BLaER1 (cell line): ENCODE data around the gene TRAT1.

Experiments used
- H3K27ac ChIP-seq: shearing (Covaris generic); formaldehyde crosslinking; 2 replicates; pipeline ENCODE4 v1.8.1; 2022
- H3K27me3 ChIP-seq: shearing (Covaris generic); formaldehyde crosslinking; 2 replicates; pipeline ENCODE4 v1.8.1; 2022
- H3K36me3 ChIP-seq: shearing (Covaris generic); formaldehyde crosslinking; 2 replicates; pipeline ENCODE4 v1.8.1; 2022
- H3K4me1 ChIP-seq: shearing (Covaris generic); formaldehyde crosslinking; 2 replicates; pipeline ENCODE4 v1.8.1; 2022
- H3K4me2 ChIP-seq: shearing (Covaris generic); formaldehyde crosslinking; 2 replicates; pipeline ENCODE4 v1.8.1; 2022
- H3K4me3 ChIP-seq: shearing (Covaris generic); formaldehyde crosslinking; 2 replicates; pipeline ENCODE4 v1.8.1; 2022
- H3K9ac ChIP-seq: shearing (Covaris generic); formaldehyde crosslinking; 2 replicates; pipeline ENCODE4 v1.8.1; 2022
- H3K9me3 ChIP-seq: shearing (Covaris generic); formaldehyde crosslinking; 2 replicates; pipeline ENCODE4 v1.8.1; 2022
- H4K20me1 ChIP-seq: shearing (Covaris generic); formaldehyde crosslinking; 2 replicates; pipeline ENCODE4 v1.8.1; 2022
- Cebpa-rat ChIP-seq: shearing (Covaris generic); IDR thresholded peaks from 2 replicates; pipeline ENCODE4 v1.8.1; 2022

Gene TRAT1

GRCh38 chr3:108822123-108822897 is at the start of gene TRAT1:
Gene TRAT1 (plus strand): TSS chr3:108822786. CDS start chr3:108822928, 142 bp downstream.
- Histone ChIP-seq H3K27ac (no peak within 1 kb of the TSS), H4K20me1 (no peaks in the 10 kb centered on the region), H3K9ac (no peak within 1 kb of the TSS), H3K27me3 (no peaks in the 10 kb centered on the region), H3K36me3 (no peaks in the 10 kb centered on the region), H3K9me3 (no peaks in the 10 kb centered on the region), H3K4me2 (peak within 1 kb of the TSS; percentile 0; the same call in 1 of the 2 replicates), H3K4me3 (no peak within 1 kb of the TSS), H3K4me1 (peaks cover 6% of the 10 kb centered on the region; the same call in 1 of the 2 replicates)
- no peak for TF ChIP-seq Cebpa-rat

- no peak overlapping the region for H3K9ac ChIP-seq
- no peak overlapping the region for H3K4me3 ChIP-seq
- H3K4me2 ChIP-seq, result no peak overlapping the region
- TF ChIP-seq Cebpa-rat, result no peak
- no peaks in the 10 kb centered on the region for H3K4me1 ChIP-seq
- no peaks in the 10 kb centered on the region for H3K27me3 ChIP-seq
- H3K27ac ChIP-seq, result no peak overlapping the region
- H3K36me3 ChIP-seq, result no peaks in the 10 kb centered on the region
- no peaks in the 10 kb centered on the region for H4K20me1 ChIP-seq
- no peaks in the 10 kb centered on the region for H3K9me3 ChIP-seq
These were observed 46.9 kb upstream of the TRAT1 start for GRCh38 chr3:108775649-108776048.

GRCh38 chr3:108779496-108779895 is 43.1 kb upstream of the TRAT1 start:
- no peak for TF ChIP-seq Cebpa-rat
- no peaks in the 10 kb centered on the region for H3K36me3 ChIP-seq
- H3K9ac ChIP-seq, result no peak overlapping the region
- H3K27ac ChIP-seq, result no peak overlapping the region
- no peaks in the 10 kb centered on the region for H4K20me1 ChIP-seq
- H3K9me3 ChIP-seq, result no peaks in the 10 kb centered on the region
- no peak overlapping the region for H3K4me3 ChIP-seq
- H3K4me1 ChIP-seq, result no peaks in the 10 kb centered on the region
- no peaks in the 10 kb centered on the region for H3K27me3 ChIP-seq
- no peak overlapping the region for H3K4me2 ChIP-seq

GRCh38 chr3:108780235-108780634 is 42.4 kb upstream of the TRAT1 start:
- Histone ChIP-seq H3K27ac (no peak overlapping the region), H3K4me3 (no peak overlapping the region)
- no peak for TF ChIP-seq Cebpa-rat

GRCh38 chr3:108791473-108791872 is 31.1 kb upstream of the TRAT1 start:
- Histone ChIP-seq H4K20me1 (no peaks in the 10 kb centered on the region), H3K4me3 (no peak overlapping the region), H3K4me2 (no peak overlapping the region), H3K9me3 (no peaks in the 10 kb centered on the region), H3K9ac (no peak overlapping the region), H3K27me3 (no peaks in the 10 kb centered on the region), H3K36me3 (no peaks in the 10 kb centered on the region), H3K27ac (no peak overlapping the region), H3K4me1 (no peaks in the 10 kb centered on the region)
- TF ChIP-seq Cebpa-rat, result no peak

More at GRCh38 chr3:108780235-108780634, 42.4 kb upstream of the TRAT1 start:
- Histone ChIP-seq H3K9me3 (no peaks in the 10 kb centered on the region), H3K9ac (no peak overlapping the region), H3K36me3 (no peaks in the 10 kb centered on the region), H3K27me3 (no peaks in the 10 kb centered on the region), H3K4me1 (no peaks in the 10 kb centered on the region), H3K4me2 (no peak overlapping the region), H4K20me1 (no peaks in the 10 kb centered on the region)

GRCh38 chr3:108804437-108804836 is 18.1 kb upstream of the TRAT1 start:
- TF ChIP-seq Cebpa-rat, result no peak
- Histone ChIP-seq H4K20me1 (no peaks in the 10 kb centered on the region), H3K4me2 (no peak overlapping the region), H3K36me3 (no peaks in the 10 kb centered on the region), H3K4me1 (no peaks in the 10 kb centered on the region), H3K27ac (no peak overlapping the region), H3K27me3 (no peaks in the 10 kb centered on the region), H3K9me3 (no peaks in the 10 kb centered on the region), H3K4me3 (no peak overlapping the region), H3K9ac (no peak overlapping the region)

GRCh38 chr3:108804966-108805365 is 17.6 kb upstream of the TRAT1 start:
- H3K36me3 ChIP-seq, result no peaks in the 10 kb centered on the region
- no peak overlapping the region for H3K9ac ChIP-seq

GRCh38 chr3:108806316-108806715 is 16.3 kb upstream of the TRAT1 start:
- Histone ChIP-seq H3K9ac (no peak overlapping the region), H3K36me3 (no peaks in the 10 kb centered on the region), H3K4me3 (no peak overlapping the region), H3K4me2 (no peak overlapping the region), H4K20me1 (no peaks in the 10 kb centered on the region), H3K27ac (no peak overlapping the region), H3K9me3 (no peaks in the 10 kb centered on the region), H3K27me3 (no peaks in the 10 kb centered on the region), H3K4me1 (no peaks in the 10 kb centered on the region)
- no peak for TF ChIP-seq Cebpa-rat

More at GRCh38 chr3:108804966-108805365, 17.6 kb upstream of the TRAT1 start:
- no peaks in the 10 kb centered on the region for H3K4me1 ChIP-seq
- no peaks in the 10 kb centered on the region for H4K20me1 ChIP-seq
- H3K4me2 ChIP-seq, result no peak overlapping the region
- no peak overlapping the region for H3K4me3 ChIP-seq
- no peak for TF ChIP-seq Cebpa-rat
- H3K9me3 ChIP-seq, result no peaks in the 10 kb centered on the region
- no peaks in the 10 kb centered on the region for H3K27me3 ChIP-seq
- no peak overlapping the region for H3K27ac ChIP-seq

GRCh38 chr3:108818404-108818803 is 4.2 kb upstream of the TRAT1 start:
- Histone ChIP-seq H3K9ac (no peak overlapping the region), H4K20me1 (no peaks in the 10 kb centered on the region), H3K4me1 (peaks cover 6% of the 10 kb centered on the region; the same call in 1 of the 2 replicates), H3K4me2 (no peak overlapping the region), H3K4me3 (no peak overlapping the region), H3K27me3 (no peaks in the 10 kb centered on the region), H3K27ac (no peak overlapping the region), H3K9me3 (no peaks in the 10 kb centered on the region), H3K36me3 (no peaks in the 10 kb centered on the region)
- no peak for TF ChIP-seq Cebpa-rat

GRCh38 chr3:108820586-108820985 is 2.0 kb upstream of the TRAT1 start:
- no peak for TF ChIP-seq Cebpa-rat
- no peaks in the 10 kb centered on the region for H3K36me3 ChIP-seq
- no peaks in the 10 kb centered on the region for H3K9me3 ChIP-seq
- H3K4me1 ChIP-seq, result peaks cover 6% of the 10 kb centered on the region; the same call in 1 of the 2 replicates
- H4K20me1 ChIP-seq, result no peaks in the 10 kb centered on the region
- no peak overlapping the region for H3K27ac ChIP-seq
- no peak overlapping the region for H3K9ac ChIP-seq
- H3K4me2 ChIP-seq, result no peak overlapping the region
- no peaks in the 10 kb centered on the region for H3K27me3 ChIP-seq
- no peak overlapping the region for H3K4me3 ChIP-seq
